Renal pelvis (tissue), 4 donors: ENCODE measurements around the gene MTPN. TPM values are rescaled to one million over a fixed set of nuclear protein-coding genes. Genes with fewer than 3 reads are reported as not detected.
A peak's percentile ranks its signal among the peaks of the same experiment; 100 is the strongest.

Source experiments
- DNase-seq: peaks from one replicate; pipeline ENCODE4 v3.0.0-alpha.2; 2013
- polyA plus RNA-seq, 3 donors: library from polyadenylated mRNA; unstranded; fragments of 120-200 nt; gene quantifications; one replicate each; pipeline ENCODE4 v1.2.1, GENCODE V29; 2013; ENCODE audit not compliant: insufficient read length in 3 of 3

MTPN gene
- polyA plus RNA-seq, 3 donors: 144 to 151 (median 147) TPM

- no peak for DNase-seq
These were observed 17.5 kb upstream of the MTPN start for GRCh38 chr7:135994466-135995205.

GRCh38 chr7:135993950-135994349 lies 16.8 kb upstream of the MTPN start:
- DNase-seq: no peak

- no peak for DNase-seq
These were observed 14.7 kb upstream of the MTPN start for GRCh38 chr7:135991906-135992305.

GRCh38 chr7:135991322-135991721 lies 14.2 kb upstream of the MTPN start:
- DNase-seq: no peak

- DNase-seq: no peak
These were observed 13.1 kb upstream of the MTPN start for GRCh38 chr7:135990258-135990657.

- no peak for DNase-seq
These were observed 4.9 kb upstream of the MTPN start for GRCh38 chr7:135981958-135982646.

GRCh38 chr7:135980665-135981180 lies 3.6 kb upstream of the MTPN start:
- DNase-seq: no peak

- DNase-seq: no peak
These were observed 2.9 kb upstream of the MTPN start for GRCh38 chr7:135980012-135980551.

GRCh38 chr7:135979471-135980011 lies 2.4 kb upstream of the MTPN start:
- no peak for DNase-seq

GRCh38 chr7:135978624-135979023 lies 1.5 kb upstream of the MTPN start:
- peak; percentile 72 for DNase-seq

- DNase-seq: no peak
These were observed 545 bp upstream of the MTPN start for GRCh38 chr7:135977742-135978066.

- DNase-seq: no peak
These were observed 700 bp downstream of the MTPN start for GRCh38 chr7:135976312-135977006.

- no peak for DNase-seq
These were observed 2.0 kb downstream of the MTPN start for GRCh38 chr7:135975166-135975565.

GRCh38 chr7:135974667-135975066 lies 2.5 kb downstream of the MTPN start:
- DNase-seq: no peak

- no peak for DNase-seq
These were observed 5.8 kb downstream of the MTPN start for GRCh38 chr7:135971366-135971725.

- DNase-seq: no peak
These were observed 6.3 kb downstream of the MTPN start for GRCh38 chr7:135970682-135971365.

GRCh38 chr7:135970045-135970444 lies 7.1 kb downstream of the MTPN start:
- no peak for DNase-seq

GRCh38 chr7:135966341-135967043 lies 10.7 kb downstream of the MTPN start:
- DNase-seq: no peak

GRCh38 chr7:135965602-135966001 lies 11.6 kb downstream of the MTPN start:
- no peak for DNase-seq

- DNase-seq: no peak
These were observed 12.4 kb downstream of the MTPN start for GRCh38 chr7:135964791-135965190.

- no peak for DNase-seq
These were observed 12.9 kb downstream of the MTPN start for GRCh38 chr7:135964274-135964673.
